MCF 10A (cell line): Measurements from ENCODE around the gene GAS7. TPM values are rescaled to one million over a fixed set of nuclear protein-coding genes. Genes with fewer than 3 reads are reported as not detected.

Experiments
- BruUV-seq: library from RNA; stranded (reverse); fragments of 400-500 nt; replicated peaks from 2 replicates; lab custom pipeline; 2021; lab: Mats Ljungman, UMichigan
- CTCF ChIA-PET: fragments of 300-600 bp; sonication (Branson Sonifier 250); formaldehyde crosslinking; extraction: SDS; loops from one replicate; lab custom pipeline; 2021; ENCODE audit warnings: antibody characterized with exemption, inconsistent platforms; lab: Yijun Ruan, JAX
- POLR2A ChIA-PET: fragments of 300-600, 350-650 bp; sonication (Branson Sonifier 250); formaldehyde crosslinking; extraction: SDS; loops from one replicate; lab custom pipeline; 2020; ENCODE audit warnings: antibody characterized with exemption, inconsistent platforms; lab: Yijun Ruan, JAX
- DNase-seq: peaks from one replicate; pipeline ENCODE4 v3.0.0-alpha.2; 2018; ENCODE audit not compliant: unreplicated experiment
- H3K27ac Mint-ChIP-seq: one replicate; pipeline ENCODE4 v1.8.0; 2022; ENCODE audit warnings: mild to moderate bottlenecking, low read depth, mixed read lengths; ENCODE audit not compliant: unreplicated experiment
- H3K27me3 Mint-ChIP-seq: one replicate; pipeline ENCODE4 v1.8.0; 2022; ENCODE audit warnings: mixed read lengths; ENCODE audit not compliant: insufficient read depth, unreplicated experiment
- H3K36me3 Mint-ChIP-seq: one replicate; pipeline ENCODE4 v1.8.0; 2022; ENCODE audit warnings: mild to moderate bottlenecking, moderate library complexity, mixed read lengths; ENCODE audit not compliant: insufficient read depth, unreplicated experiment
- H3K4me1 Mint-ChIP-seq: one replicate; pipeline ENCODE4 v1.8.0; 2022; ENCODE audit warnings: mixed read lengths; ENCODE audit not compliant: insufficient read depth, unreplicated experiment
- H3K4me3 Mint-ChIP-seq: one replicate; pipeline ENCODE4 v1.8.0; 2022; ENCODE audit warnings: mild to moderate bottlenecking, moderate library complexity, mixed read lengths; ENCODE audit not compliant: unreplicated experiment
- H3K9me3 Mint-ChIP-seq: one replicate; pipeline ENCODE4 v1.8.0; 2022; ENCODE audit warnings: mixed read lengths; ENCODE audit not compliant: unreplicated experiment
- CTCF ChIP-seq: fragments of 200-600 bp; IDR thresholded peaks from one replicate; pipeline ENCODE4 v1.8.0; 2022; ENCODE audit warnings: antibody characterized with exemption, mild to moderate bottlenecking; ENCODE audit not compliant: unreplicated experiment
- intact Hi-C: fragments of 100-400 bp; cut with micrococcal nuclease; formaldehyde crosslinking; loops from 2 replicates; pipeline ENCODE4 v1.14.1; 2022
- total RNA-seq: library from RNA; stranded (reverse); gene quantifications from 2 replicates; pipeline ENCODE4 v1.2.3, GENCODE V29; 2022

Gene GAS7
- total RNA-seq, 1 experiment from 2014 or later: not detected

- DNase-seq: no peak
- H3K36me3 Mint-ChIP-seq: no peaks in the 10 kb centered on the region
- peaks cover 7% of the 10 kb centered on the region for H3K9me3 Mint-ChIP-seq
- no TSS peak for BruUV-seq
- CTCF ChIA-PET: no interaction called here
- POLR2A ChIA-PET: no interaction called here
- no peak for TF ChIP-seq CTCF
- no peak overlapping the region for H3K27ac Mint-ChIP-seq
- H3K4me3 Mint-ChIP-seq: no peak overlapping the region
- no peaks in the 10 kb centered on the region for H3K27me3 Mint-ChIP-seq
- H3K4me1 Mint-ChIP-seq: no peaks in the 10 kb centered on the region
- intact Hi-C loops: no loop called here
Observed at GRCh38 chr17:10034719-10035475, 163.5 kb downstream of the GAS7 start.

GRCh38 chr17:10033959-10034358 lies 164.4 kb downstream of the GAS7 start:
- no peak overlapping the region for H3K4me3 Mint-ChIP-seq
- BruUV-seq: no TSS peak
- ChIA-PET CTCF (interaction anchor here (0.7 to 1.1 kb wide), 3 partner anchors 19 to 66 kb away, joined by 3 to 5 read pairs (median 4); no protein-coding TSS in a partner anchor), POLR2A (no interaction called here)
- intact Hi-C loops: no loop called here
- H3K36me3 Mint-ChIP-seq: no peaks in the 10 kb centered on the region
- no peak for DNase-seq
- H3K9me3 Mint-ChIP-seq: peaks cover 6% of the 10 kb centered on the region
- H3K27me3 Mint-ChIP-seq: no peaks in the 10 kb centered on the region
- no peaks in the 10 kb centered on the region for H3K4me1 Mint-ChIP-seq
- TF ChIP-seq CTCF: no peak
- H3K27ac Mint-ChIP-seq: no peak overlapping the region

- intact Hi-C loops: no loop called here
- no peak for DNase-seq
- CTCF ChIA-PET: interaction anchor here (0.9 to 1.1 kb wide), 2 partner anchors 44 to 67 kb away, joined by 3 to 5 read pairs; no protein-coding TSS in a partner anchor
- peaks cover 6% of the 10 kb centered on the region for H3K9me3 Mint-ChIP-seq
- no peak for TF ChIP-seq CTCF
- H3K27ac Mint-ChIP-seq: no peak overlapping the region
- no peak overlapping the region for H3K4me3 Mint-ChIP-seq
- H3K27me3 Mint-ChIP-seq: no peaks in the 10 kb centered on the region
- BruUV-seq: no TSS peak
- POLR2A ChIA-PET: no interaction called here
- no peaks in the 10 kb centered on the region for H3K4me1 Mint-ChIP-seq
- H3K36me3 Mint-ChIP-seq: no peaks in the 10 kb centered on the region
Observed at GRCh38 chr17:10033449-10033848, 165.0 kb downstream of the GAS7 start.

GRCh38 chr17:10032118-10032852 lies 166.1 kb downstream of the GAS7 start:
- H3K4me1 Mint-ChIP-seq: no peaks in the 10 kb centered on the region
- no peak for DNase-seq
- intact Hi-C loops: no loop called here
- TF ChIP-seq CTCF: no peak
- no peak overlapping the region for H3K27ac Mint-ChIP-seq
- H3K9me3 Mint-ChIP-seq: peaks cover 6% of the 10 kb centered on the region
- no peak overlapping the region for H3K4me3 Mint-ChIP-seq
- no peaks in the 10 kb centered on the region for H3K27me3 Mint-ChIP-seq
- POLR2A ChIA-PET: interaction anchor here (0.6 to 1.0 kb wide), 2 partner anchors 47 to 50 kb away, joined by 3 read pairs; no protein-coding TSS in a partner anchor
- H3K36me3 Mint-ChIP-seq: no peaks in the 10 kb centered on the region
- BruUV-seq: no TSS peak
- CTCF ChIA-PET: interaction anchor here (0.7 kb wide), 1 partner anchor 599 kb away, joined by 3 read pairs; no protein-coding TSS in a partner anchor
